HG03135 (cell line): ENCODE measurements around the gene CD1C.
"Not testable (repeated sequence)": the region's sequence is repeated elsewhere in the genome, so short reads cannot be mapped to it uniquely, and the experiment has no call there.

ENCODE experiments used
- ATAC-seq: cut with Tn5 transposase; IDR thresholded peaks from one replicate; pipeline ENCODE4 v1.9.1; 2021; ENCODE audit warnings: mild to moderate bottlenecking, moderate library complexity; ENCODE audit not compliant: unreplicated experiment

CD1C gene

GRCh38 chr1:158289811-158290210 lies at the start of gene CD1C:
Gene CD1C, plus strand, starts transcription at chr1:158289923. Its CDS starts 142 bp downstream, at chr1:158290065.
- no peak for ATAC-seq

- ATAC-seq: no peak
These were observed 43.1 kb upstream of the CD1C start for GRCh38 chr1:158246650-158247049.

- ATAC-seq: no peak
These were observed 41.6 kb upstream of the CD1C start for GRCh38 chr1:158248118-158248517.

DNA sequence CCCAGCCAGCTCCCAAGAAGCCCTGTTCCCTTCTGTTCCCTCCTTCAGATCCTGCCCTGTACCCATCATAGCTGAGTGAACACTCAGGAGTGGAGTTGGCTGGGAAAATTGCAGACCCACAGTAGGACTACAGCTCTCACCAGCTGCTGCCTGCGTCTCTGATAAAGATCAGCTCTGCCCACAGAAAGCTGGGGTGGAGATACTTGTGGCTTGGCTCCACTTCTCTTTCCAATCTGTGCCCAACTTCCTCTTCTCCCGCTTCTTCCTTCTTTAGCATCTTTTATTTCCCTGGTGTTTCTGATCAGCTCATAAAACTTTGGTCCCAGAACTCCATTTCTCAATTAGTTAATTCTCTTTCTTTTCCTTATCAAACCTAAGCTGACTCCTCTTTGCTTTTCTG lies 41.0 kb upstream of the CD1C start:
- ATAC-seq: no peak

GRCh38 chr1:158249646-158250045 lies 40.1 kb upstream of the CD1C start:
- no peak for ATAC-seq

- ATAC-seq: no peak
These were observed 38.6 kb upstream of the CD1C start for GRCh38 chr1:158251163-158251562.

DNA sequence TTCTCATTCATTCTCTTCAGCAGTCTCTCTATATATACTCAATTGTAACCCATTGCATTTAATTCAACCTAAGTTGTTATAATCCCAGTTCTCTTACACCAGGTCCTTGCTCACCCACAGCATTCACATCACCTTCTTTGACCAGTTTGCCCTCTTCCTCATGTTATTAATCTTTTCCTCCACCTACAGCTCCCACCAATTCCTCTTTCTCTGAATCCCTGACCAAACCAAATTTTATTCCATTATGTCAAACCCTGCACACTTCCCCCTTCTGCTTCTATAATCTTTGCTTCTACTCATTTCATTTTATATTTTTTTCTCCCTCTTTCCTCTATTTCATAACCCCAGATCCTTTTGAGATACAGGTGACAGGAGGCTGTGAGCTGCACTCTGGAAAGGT lies 34.1 kb upstream of the CD1C start:
- no peak for ATAC-seq

GRCh38 chr1:158256747-158257146 lies 33.0 kb upstream of the CD1C start:
- ATAC-seq: not testable (repeated sequence)

DNA sequence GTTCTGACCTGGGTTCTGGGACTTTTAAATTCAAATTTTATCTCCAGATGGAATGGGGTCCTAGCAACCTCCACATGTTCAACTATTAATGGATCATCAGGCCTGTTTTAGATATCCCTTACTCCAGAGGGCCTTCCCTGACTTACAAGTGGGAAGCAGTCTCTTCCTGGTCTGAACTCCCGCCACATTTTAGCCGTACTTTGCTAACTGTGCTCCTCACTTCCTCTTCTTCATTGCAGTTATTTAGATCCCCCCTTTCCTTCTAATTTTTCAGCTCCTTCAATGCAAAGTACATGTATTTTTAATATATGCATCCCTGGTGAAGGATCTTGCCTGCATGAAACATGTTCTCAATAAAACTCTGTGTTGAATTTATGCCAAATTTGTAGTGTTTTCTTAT lies 31.8 kb upstream of the CD1C start:
- ATAC-seq: no peak

GRCh38 chr1:158259117-158259516 lies 30.6 kb upstream of the CD1C start:
- ATAC-seq: no peak

DNA sequence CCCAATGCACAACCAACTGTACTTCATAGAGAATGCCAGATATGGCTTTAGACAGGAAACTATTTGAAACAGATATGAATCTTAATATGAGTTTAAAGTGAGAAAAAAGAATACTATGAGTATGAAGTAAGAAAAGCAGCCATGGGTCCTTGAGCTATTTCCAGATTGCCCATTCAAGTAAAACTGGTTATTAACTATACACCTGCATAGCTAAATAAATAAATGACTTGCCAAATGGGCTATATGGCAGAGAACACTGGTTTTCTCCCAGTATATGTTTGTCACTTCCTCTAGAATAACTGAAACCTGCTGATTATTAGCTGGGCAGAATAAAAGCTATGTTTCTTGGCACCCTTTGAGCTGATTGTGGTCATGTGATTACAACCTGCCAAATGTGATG lies 17.0 kb upstream of the CD1C start:
- ATAC-seq: no peak

- no peak for ATAC-seq
These were observed 14.9 kb upstream of the CD1C start for GRCh38 chr1:158274797-158275196.

DNA sequence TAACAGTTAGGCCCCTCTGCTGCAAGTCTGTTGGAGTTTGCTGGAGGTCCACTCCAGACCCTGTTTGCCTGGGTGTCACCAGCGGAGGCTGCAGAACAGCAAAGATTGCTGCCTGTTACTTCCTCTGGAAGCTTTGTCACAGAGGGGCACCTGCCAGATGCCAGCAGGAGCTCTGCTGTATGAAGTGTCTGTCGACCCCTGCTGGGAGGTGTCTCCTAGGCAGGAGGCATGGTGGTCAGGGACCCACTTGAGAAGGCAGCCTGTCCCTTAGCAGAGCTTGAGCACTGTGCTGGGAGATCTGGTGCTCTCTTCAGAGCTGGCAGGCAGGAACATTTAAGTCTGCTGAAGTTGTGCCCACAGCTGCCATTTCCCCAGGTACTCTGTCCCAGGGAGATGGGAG lies 7.3 kb upstream of the CD1C start:
- not testable (repeated sequence) for ATAC-seq

GRCh38 chr1:158283965-158284364 lies 5.8 kb upstream of the CD1C start:
- ATAC-seq: peak; percentile 62

DNA sequence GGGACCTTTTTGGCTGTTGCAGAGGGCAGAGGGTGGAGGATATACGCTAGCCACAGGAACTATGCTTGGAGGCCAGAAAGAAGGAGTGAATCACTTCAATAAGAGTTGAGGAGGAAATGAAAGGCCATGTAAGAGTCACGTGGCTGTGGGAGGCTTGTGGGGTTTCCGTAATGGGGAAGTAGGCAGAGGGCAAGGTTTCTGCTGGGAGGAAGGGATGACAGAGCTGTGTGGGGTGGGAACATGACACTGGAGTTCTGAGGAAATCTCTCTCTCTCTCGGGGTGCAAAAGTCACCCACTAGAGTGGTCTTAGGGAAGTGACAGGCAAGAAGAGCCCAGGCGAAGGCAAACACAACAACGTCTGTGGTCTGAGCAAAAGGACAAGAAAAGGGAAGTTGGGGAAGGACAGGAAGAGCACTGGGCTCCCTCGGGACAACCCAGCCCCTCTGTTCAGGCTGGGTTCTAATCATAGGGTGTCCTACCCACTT lies 3.9 kb upstream of the CD1C start:
- peak; percentile 67 for ATAC-seq

- ATAC-seq: no peak
These were observed 3.2 kb upstream of the CD1C start for GRCh38 chr1:158286487-158286886.

GRCh38 chr1:158286941-158287346 lies 2.8 kb upstream of the CD1C start:
- ATAC-seq: no peak

DNA sequence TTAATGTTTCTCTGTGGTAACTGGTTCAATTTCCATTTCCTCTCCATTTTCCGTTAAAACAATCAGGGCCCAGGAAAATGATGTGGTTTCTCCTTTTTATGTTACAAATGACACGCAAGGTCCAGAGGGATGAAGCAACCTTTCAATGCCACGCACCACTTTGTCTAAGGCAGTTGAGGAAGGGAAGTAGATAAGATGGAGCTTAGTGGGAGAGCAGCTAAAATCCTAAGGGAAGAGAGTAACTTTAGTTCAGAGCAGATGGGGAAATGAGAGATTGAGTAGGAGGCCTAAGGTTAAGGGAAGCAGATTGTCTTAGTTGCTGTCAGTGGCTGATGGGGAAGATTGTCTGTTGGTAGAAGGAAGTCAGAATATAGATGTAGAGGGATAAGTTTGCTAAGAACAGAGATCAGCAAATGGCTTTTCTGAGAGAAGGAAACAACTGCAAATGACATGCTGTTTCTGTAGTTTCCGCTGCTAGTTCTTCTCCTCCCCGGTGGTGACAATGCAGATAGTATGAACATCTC lies 660 bp downstream of the CD1C start:
- ATAC-seq: no peak

DNA sequence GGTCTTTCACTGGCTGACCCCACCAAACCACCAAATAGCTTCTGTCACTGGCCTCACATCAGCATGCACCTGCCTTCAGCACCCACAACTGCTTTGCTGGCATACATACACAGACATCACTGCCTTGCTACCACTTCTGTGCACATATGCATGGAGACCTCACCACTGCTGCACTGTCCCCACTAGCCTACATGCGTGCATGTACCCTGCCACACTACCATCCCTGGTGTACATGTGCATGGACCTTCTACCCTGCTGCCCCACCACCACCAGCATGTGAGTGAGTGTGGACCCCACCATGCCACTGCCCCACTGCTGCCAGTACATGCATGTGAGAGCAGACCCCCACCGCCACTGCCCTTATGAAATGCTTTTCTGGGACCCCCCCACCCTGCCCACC lies 6.1 kb downstream of the CD1C start:
- ATAC-seq: no peak

- no peak for ATAC-seq
These were observed 20.9 kb downstream of the CD1C start for GRCh38 chr1:158310623-158311022.

GRCh38 chr1:158311066-158311465 lies 21.3 kb downstream of the CD1C start:
- no peak for ATAC-seq

GRCh38 chr1:158323866-158324265 lies 34.1 kb downstream of the CD1C start:
- no peak for ATAC-seq

GRCh38 chr1:158324395-158324794 lies 34.7 kb downstream of the CD1C start:
- ATAC-seq: no peak
